ENCODE results near the gene SPINK5.

- no peak for TF ChIP-seq POLR2A (IDR thresholded peaks at IDR 0.05)
- TF ChIP-seq CTCF (IDR thresholded peaks at IDR 0.05), result no peak
Measured at GRCh38 chr5:148147415-148147814, 83.6 kb downstream of the SPINK5 start.
